H9 (cell line): ENCODE results near the gene HECTD2. TPM values are rescaled to one million over a fixed set of nuclear protein-coding genes. Genes with fewer than 3 reads are reported as not detected.

Source experiments
- DNase-seq: peaks from one replicate; pipeline ENCODE4 v3.0.0-alpha.2; 2017
- H2AFZ ChIP-seq: one replicate; pipeline ENCODE4 v1.6.1; 2013; ENCODE audit warnings: mild to moderate bottlenecking, low read length, control low read depth, moderate library complexity
- H2AK5ac ChIP-seq: 2 replicates; pipeline ENCODE4 v1.6.1; 2013; ENCODE audit warnings: low read length, control low read depth, mixed read lengths; ENCODE audit not compliant: insufficient read length
- H2BK120ac ChIP-seq: one replicate; pipeline ENCODE4 v1.6.1; 2013; ENCODE audit warnings: low read depth, mild to moderate bottlenecking, low read length, control low read depth, inconsistent platforms; ENCODE audit not compliant: poor library complexity, severe bottlenecking
- H2BK12ac ChIP-seq: 2 replicates; pipeline ENCODE4 v1.6.1; 2013; ENCODE audit warnings: low read length, control low read depth, mixed read lengths, low read depth; ENCODE audit not compliant: insufficient read length
- H2BK15ac ChIP-seq: 2 replicates; pipeline ENCODE4 v1.6.1; 2013; ENCODE audit warnings: low read depth, low read length, control low read depth
- H2BK20ac ChIP-seq: one replicate; pipeline ENCODE4 v1.6.1; 2013; ENCODE audit warnings: low read depth, mild to moderate bottlenecking, low read length, control low read depth, inconsistent platforms; ENCODE audit not compliant: poor library complexity, severe bottlenecking
- H2BK5ac ChIP-seq: 2 replicates; pipeline ENCODE4 v1.6.1; 2013; ENCODE audit warnings: low read length, control low read depth, mixed read lengths; ENCODE audit not compliant: insufficient read length
- H3K14ac ChIP-seq: 2 replicates; pipeline ENCODE4 v1.6.1; 2013; ENCODE audit warnings: low read length, control low read depth; ENCODE audit not compliant: insufficient read depth
- H3K18ac ChIP-seq: 2 replicates; pipeline ENCODE4 v1.6.1; 2013; ENCODE audit warnings: low read depth, mild to moderate bottlenecking, mixed read lengths, low read length, control low read depth; ENCODE audit not compliant: insufficient read length
- H3K23ac ChIP-seq: 2 replicates; pipeline ENCODE4 v1.6.1; 2013; ENCODE audit warnings: low read length, control low read depth, mixed read lengths, low read depth; ENCODE audit not compliant: insufficient read length
- H3K23me2 ChIP-seq: 2 replicates; pipeline ENCODE4 v1.6.1; 2013; ENCODE audit warnings: low read depth, mild to moderate bottlenecking, mixed read lengths, low read length, control low read depth; ENCODE audit not compliant: insufficient read length, poor library complexity, severe bottlenecking
- H3K27ac ChIP-seq: 2 replicates; pipeline ENCODE4 v1.5.1; 2013; ENCODE audit warnings: low read length, control low read depth, mixed read lengths, low read depth; ENCODE audit not compliant: insufficient read length
- H3K27me3 ChIP-seq: 2 replicates; pipeline ENCODE4 v1.6.1; 2013; ENCODE audit warnings: low read length, control low read depth, inconsistent platforms; ENCODE audit not compliant: insufficient read depth
- H3K4ac ChIP-seq: 2 replicates; pipeline ENCODE4 v1.6.1; 2013; ENCODE audit warnings: low read depth, mild to moderate bottlenecking, control low read depth, inconsistent platforms, low read length, moderate library complexity
- H3K4me1 ChIP-seq: 2 replicates; pipeline ENCODE4 v1.6.1; 2013; ENCODE audit warnings: low read length, control low read depth, inconsistent platforms; ENCODE audit not compliant: insufficient read depth
- H3K4me2 ChIP-seq: 2 replicates; pipeline ENCODE4 v1.6.1; 2013; ENCODE audit warnings: low read length, control low read depth, mixed read lengths; ENCODE audit not compliant: insufficient read length, insufficient read depth
- H3K56ac ChIP-seq: 2 replicates; pipeline ENCODE4 v1.6.1; 2013; ENCODE audit warnings: low read depth, mild to moderate bottlenecking, mixed read lengths, low read length, control low read depth; ENCODE audit not compliant: insufficient read length
- H3K79me1 ChIP-seq: 2 replicates; pipeline ENCODE4 v1.6.1; 2013; ENCODE audit warnings: low read depth, mild to moderate bottlenecking, moderate library complexity, low read length, control low read depth, inconsistent platforms; ENCODE audit not compliant: insufficient read depth, poor library complexity, severe bottlenecking
- H3K79me2 ChIP-seq: 2 replicates; pipeline ENCODE4 v1.6.1; 2013; ENCODE audit warnings: low read length, control low read depth, inconsistent platforms; ENCODE audit not compliant: insufficient read depth
- H3K9ac ChIP-seq: 2 replicates; pipeline ENCODE4 v1.6.1; 2013; ENCODE audit warnings: low read length, control low read depth, mixed read lengths; ENCODE audit not compliant: insufficient read length; ENCODE audit errors: extremely low read depth
- H3K9me3 ChIP-seq: one replicate; pipeline ENCODE4 v1.6.1; 2013; ENCODE audit warnings: low read depth, low read length, inconsistent platforms; ENCODE audit not compliant: control insufficient read depth
- H3T11ph ChIP-seq: one replicate; pipeline ENCODE4 v1.6.1; 2013; ENCODE audit warnings: mild to moderate bottlenecking, low read length, control low read depth, inconsistent platforms
- H4K20me1 ChIP-seq: one replicate; pipeline ENCODE4 v1.6.1; 2013; ENCODE audit not compliant: control insufficient read depth, insufficient read length, insufficient read depth
- H4K5ac ChIP-seq: 2 replicates; pipeline ENCODE4 v1.6.1; 2013; ENCODE audit warnings: low read depth, mild to moderate bottlenecking, mixed read lengths, low read length, control low read depth; ENCODE audit not compliant: insufficient read length
- H4K8ac ChIP-seq: replicated peaks from 2 replicates; pipeline ENCODE4 v1.6.1; 2013; ENCODE audit warnings: low read length, control low read depth, mixed read lengths, low read depth; ENCODE audit not compliant: insufficient read length
- H4K91ac ChIP-seq: 2 replicates; pipeline ENCODE4 v1.6.1; 2013; ENCODE audit warnings: low read depth, mild to moderate bottlenecking, moderate library complexity, mixed read lengths, low read length, control low read depth; ENCODE audit not compliant: insufficient read length
- H3K27ac Mint-ChIP-seq, 3 experiments: 2 replicates in 2 of 3; 3 replicates in 1 of 3; pipeline ENCODE4 v1.8.0; 2020 to 2021; ENCODE audit warnings: mixed read lengths in 3 of 3, mild to moderate bottlenecking in 1 of 3, moderate library complexity in 1 of 3
- H3K27me3 Mint-ChIP-seq: 2 replicates; pipeline ENCODE4 v1.8.0; 2021; ENCODE audit warnings: low read depth, mild to moderate bottlenecking, moderate library complexity, mixed read lengths
- H3K36me3 Mint-ChIP-seq, 3 experiments: 2 replicates in 2 of 3; 3 replicates in 1 of 3; pipeline ENCODE4 v1.8.0; 2020 to 2021; ENCODE audit warnings: low read depth in 3 of 3, mixed read lengths in 3 of 3; ENCODE audit not compliant: insufficient read depth in 1 of 3
- H3K4me1 Mint-ChIP-seq, 2 experiments: 2 replicates each; pipeline ENCODE4 v1.8.0; 2020; ENCODE audit warnings: mixed read lengths in 2 of 2
- H3K4me3 Mint-ChIP-seq, 2 experiments: 2 replicates in 1 of 2; 3 replicates in 1 of 2; pipeline ENCODE4 v1.8.0; 2020 to 2021; ENCODE audit warnings: mild to moderate bottlenecking in 2 of 2, mixed read lengths in 2 of 2, moderate library complexity in 1 of 2
- H3K9me3 Mint-ChIP-seq, 2 experiments: 2 replicates in 1 of 2; 3 replicates in 1 of 2; pipeline ENCODE4 v1.8.0; 2020; ENCODE audit warnings: mild to moderate bottlenecking in 2 of 2, mixed read lengths in 2 of 2, moderate library complexity in 1 of 2
- CTCF ChIP-seq: fragments of 200-600 bp; sonication (generic); conservative IDR thresholded peaks from 3 replicates; pipeline ENCODE4 v1.8.0; 2021; ENCODE audit warnings: antibody characterized with exemption, mild to moderate bottlenecking
- WGBS: extraction: QIAGEN DNeasy Blood & Tissue Kit; methylation state at CpG from one replicate; pipeline ENCODE4 v1.1.7; 2013; ENCODE audit warnings: missing lambda C conversion rate, low lambda C conversion rate, mixed read lengths; ENCODE audit not compliant: insufficient read length; ENCODE audit errors: extremely low coverage; 5-methylcytosine and 5-hydroxymethylcytosine counted together
- total RNA-seq: library from RNA; stranded (reverse); gene quantifications from 2 replicates; pipeline ENCODE4 v1.2.1, GENCODE V29; 2021

Gene HECTD2
- total RNA-seq, 1 experiment from 2014 or later: 13.4 TPM

GRCh38 chr10:91391920-91392319 is 18.2 kb upstream of the HECTD2 start:
- no peak overlapping the region for H2BK5ac ChIP-seq
- peaks cover 7% of the 10 kb centered on the region; the same call in 1 of the 2 replicates for H3K27me3 Mint-ChIP-seq
- no peak for TF ChIP-seq CTCF

More at GRCh38 chr10:91391920-91392319, 18.2 kb upstream of the HECTD2 start:
- Histone ChIP-seq H3K79me2 (no peaks in the 10 kb centered on the region), H2AK5ac (no peak overlapping the region), H3K9me3 (no peaks in the 10 kb centered on the region), H3K27me3 (no peaks in the 10 kb centered on the region), H2BK120ac (no peak overlapping the region), H4K20me1 (no peaks in the 10 kb centered on the region), H3K23ac (no peak overlapping the region), H4K5ac (no peak overlapping the region), H3K4ac (no peak overlapping the region), H4K91ac (no peak overlapping the region), H2BK15ac (no peak overlapping the region), H3K18ac (no peak overlapping the region), H3K27ac (no peak overlapping the region), H3K4me1 (no peaks in the 10 kb centered on the region), H3K14ac (no peak overlapping the region), H3K4me2 (no peak overlapping the region), H3K79me1 (no peaks in the 10 kb centered on the region), H2AFZ (no peak overlapping the region), H3T11ph (no peak overlapping the region), H4K8ac (no peak overlapping the region), H3K9ac (no peak overlapping the region), H2BK12ac (no peak overlapping the region), H3K23me2 (no peaks in the 10 kb centered on the region), H2BK20ac (no peak overlapping the region), H3K56ac (no peak overlapping the region)
- Mint-ChIP-seq H3K36me3 (no peaks in the 10 kb centered on the region), H3K27ac (no peak overlapping the region), H3K9me3 (no peaks in the 10 kb centered on the region; a peak in 1 of 5 replicates), H3K4me1 (peaks cover 0 to 2% of the 10 kb centered on the region in 2 experiments; a peak in 1 of 4 replicates), H3K4me3 (no peak overlapping the region)
- WGBS: no CpG with 5 or more reads among the region's 1 CpG
- DNase-seq: no peak
